Right renal pelvis (tissue), 4 donors: ENCODE measurements around the gene DYRK1A. TPM values are rescaled to one million over a fixed set of nuclear protein-coding genes. Genes with fewer than 3 reads are reported as not detected.

Source experiments
- DNase-seq, 4 donors: peaks; one replicate each; pipeline ENCODE4 v3.0.0-alpha.2; 2013; ENCODE audit warnings: low read depth in 4 of 4, low spot score in 3 of 4, missing footprints in 1 of 4
- polyA plus RNA-seq, 4 donors: library from polyadenylated mRNA; unstranded; fragments of 120-200 nt; gene quantifications; one replicate each; pipeline ENCODE4 v1.2.1, GENCODE V29; 2013; ENCODE audit not compliant: insufficient read length in 4 of 4

Gene DYRK1A
- polyA plus RNA-seq, 4 donors = 60.0 to 77.4 (median 73.2) TPM

DNA sequence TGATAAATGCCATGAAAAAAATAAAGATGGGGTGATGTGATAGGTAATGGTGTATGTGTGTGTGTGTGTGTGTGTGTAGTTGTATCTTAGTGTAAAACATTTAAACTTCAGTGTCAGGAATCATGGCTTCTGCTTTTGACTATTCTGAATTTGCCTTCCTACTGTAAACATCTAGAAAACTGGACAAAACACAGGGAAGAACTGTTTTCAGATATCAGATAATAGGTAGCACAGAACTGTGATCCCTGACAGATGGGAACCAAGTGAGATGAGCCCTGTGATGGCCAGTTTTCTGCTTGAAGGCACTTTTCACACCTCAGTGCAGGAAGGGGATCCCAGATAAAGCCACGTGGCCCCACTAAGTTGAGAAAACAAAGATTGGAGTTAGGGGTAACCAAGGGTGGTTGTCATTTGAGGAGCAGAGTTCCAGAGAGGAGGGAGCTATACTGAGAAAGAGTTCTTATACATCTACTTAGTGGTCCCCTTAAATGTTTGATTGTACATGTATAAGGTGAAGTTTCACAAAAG, 17.3 kb downstream of the DYRK1A start:
- no peak for DNase-seq

DNA sequence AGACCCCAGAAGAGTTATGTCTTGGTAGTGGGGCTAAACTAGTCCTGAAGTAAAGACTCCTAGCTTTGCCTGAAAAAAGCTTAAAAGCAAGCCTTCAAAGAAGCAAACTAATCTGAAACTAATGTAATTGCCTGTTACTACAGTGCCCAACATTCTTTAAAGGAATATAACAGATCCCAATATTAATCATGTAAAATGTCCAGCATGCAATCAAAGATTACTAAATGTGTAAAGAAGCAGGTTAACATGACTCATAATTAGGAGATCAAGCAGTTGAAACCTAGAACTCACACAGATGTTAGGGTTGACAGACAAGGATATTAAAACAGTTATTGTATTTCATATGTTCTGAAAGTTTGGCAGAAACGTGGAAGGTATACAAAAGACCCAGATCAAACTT, 17.8 kb downstream of the DYRK1A start:
- DNase-seq = no peak

DNA sequence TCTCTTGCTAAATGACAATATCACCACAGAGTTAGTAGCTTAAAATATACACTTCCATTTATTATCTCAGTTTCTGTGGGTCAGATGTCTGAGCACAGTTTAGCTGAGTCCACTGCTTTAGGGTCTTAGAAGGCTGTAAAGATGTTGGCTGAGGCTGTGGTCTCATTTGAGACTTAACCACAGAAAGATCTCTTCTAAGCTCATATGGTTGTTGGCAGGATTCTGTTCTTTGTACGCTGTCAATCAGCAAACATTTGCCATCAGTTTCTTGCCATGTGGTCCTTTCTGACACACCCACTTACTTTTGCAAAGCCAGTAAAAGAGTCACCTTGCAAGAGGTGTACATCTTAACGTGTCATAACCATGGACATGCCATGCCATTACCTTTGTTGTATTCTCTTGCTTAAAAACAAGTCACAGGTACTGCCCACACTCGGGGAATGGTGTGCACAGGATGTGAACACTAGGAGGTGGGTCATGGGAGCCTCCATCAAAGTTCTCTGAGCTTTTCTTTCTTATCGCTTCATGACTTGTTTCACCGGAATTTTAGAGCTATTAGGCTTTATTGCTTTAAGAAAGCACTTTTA, 18.7 kb downstream of the DYRK1A start:
- DNase-seq = no peak

DNA sequence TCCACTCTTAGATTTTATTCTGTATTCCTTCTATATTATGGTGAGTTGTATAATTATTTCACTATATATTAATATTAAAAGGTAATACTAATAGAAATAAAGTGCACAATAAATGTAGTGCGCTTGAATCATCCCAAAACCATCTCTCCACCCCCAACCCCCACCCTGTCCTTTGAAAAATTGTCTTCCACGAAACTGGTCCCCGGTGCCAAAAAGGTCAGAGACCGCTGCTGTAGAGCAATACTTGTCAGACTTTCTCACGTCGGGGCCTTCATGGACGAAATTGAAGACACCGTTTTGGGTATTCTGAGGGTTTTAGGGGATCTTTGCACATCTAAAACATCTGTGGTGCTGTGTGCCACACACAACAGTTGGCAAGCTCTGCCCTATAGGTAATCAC, 19.6 kb downstream of the DYRK1A start:
- no peak for DNase-seq

DNA sequence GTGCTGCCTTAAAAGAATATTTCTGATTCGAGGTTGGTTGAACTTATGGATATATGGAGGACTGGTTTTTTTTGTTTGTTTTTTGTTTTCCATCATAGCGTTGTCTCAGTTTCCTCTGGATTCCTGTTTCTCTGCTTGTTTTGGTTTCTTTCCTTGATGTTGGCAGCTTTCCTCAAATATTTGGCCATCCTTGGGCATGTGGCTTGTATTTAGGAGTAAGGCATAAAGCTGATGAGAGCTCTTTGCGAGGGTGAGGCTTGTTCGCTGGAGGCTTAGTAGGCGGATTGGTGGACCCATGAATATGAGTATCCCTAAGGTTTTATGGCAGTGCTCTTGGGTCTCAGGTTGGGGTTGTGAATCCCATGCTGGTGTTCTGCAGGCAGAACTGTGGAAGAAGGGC, 22.9 kb downstream of the DYRK1A start:
- no peak for DNase-seq

DNA sequence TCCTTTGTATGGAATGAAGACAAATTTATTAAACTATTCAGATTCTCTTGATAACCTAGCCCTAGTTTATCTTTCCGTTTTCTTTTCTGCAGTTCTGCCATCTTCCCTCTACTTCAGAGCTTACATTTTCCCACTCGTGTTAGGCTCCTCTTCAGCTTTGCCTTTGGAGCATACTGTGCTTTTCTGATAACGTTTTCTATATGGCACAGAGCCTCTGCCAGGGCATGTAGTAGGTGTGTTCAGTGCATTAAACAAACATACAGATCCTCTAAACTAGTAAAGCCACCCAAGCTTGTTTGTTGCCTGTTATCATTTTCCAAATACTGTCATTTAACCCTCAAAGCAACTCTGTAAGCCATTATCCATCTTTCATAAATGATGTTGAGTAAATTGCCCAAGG, 25.1 kb downstream of the DYRK1A start:
- no peak for DNase-seq

DNA sequence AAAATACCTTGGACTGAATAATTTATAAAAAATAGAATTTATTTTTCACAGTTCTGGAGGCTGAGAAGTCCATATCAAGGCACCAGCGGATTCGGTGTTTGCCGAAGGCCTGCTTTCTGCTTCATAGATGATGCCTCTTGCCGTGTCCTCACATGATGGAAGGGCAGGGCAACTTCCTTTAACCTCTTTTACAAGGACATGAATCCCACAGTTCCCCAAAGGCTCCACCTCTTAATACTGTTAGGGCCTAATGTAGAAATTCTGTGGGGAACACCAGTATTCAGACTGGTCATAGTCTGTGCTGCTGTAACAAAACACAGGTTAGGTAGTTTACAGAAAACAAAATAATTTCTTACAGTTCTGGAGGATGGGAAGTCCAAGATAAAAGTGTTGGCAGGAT, 25.9 kb downstream of the DYRK1A start:
- DNase-seq = no peak

DNA sequence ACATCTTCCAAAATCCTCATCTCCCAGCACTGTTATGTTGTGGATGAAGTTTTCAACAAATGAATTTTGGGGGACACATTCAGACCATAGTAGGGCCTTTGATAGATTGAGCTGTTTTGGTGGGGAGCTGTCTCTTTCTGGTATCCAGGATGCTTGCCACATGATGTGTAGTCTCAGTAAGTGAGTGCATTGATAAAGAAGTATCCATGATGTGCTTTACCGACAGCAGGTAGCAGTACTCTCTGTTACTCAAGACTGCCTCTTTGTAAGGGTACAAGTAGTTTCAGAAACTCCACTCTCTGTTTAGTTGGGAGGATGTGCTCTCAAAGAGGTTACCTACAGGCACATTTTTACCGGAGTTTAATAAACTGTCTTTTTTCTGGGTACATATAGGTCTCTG, 26.5 kb downstream of the DYRK1A start:
- no peak for DNase-seq

DNA sequence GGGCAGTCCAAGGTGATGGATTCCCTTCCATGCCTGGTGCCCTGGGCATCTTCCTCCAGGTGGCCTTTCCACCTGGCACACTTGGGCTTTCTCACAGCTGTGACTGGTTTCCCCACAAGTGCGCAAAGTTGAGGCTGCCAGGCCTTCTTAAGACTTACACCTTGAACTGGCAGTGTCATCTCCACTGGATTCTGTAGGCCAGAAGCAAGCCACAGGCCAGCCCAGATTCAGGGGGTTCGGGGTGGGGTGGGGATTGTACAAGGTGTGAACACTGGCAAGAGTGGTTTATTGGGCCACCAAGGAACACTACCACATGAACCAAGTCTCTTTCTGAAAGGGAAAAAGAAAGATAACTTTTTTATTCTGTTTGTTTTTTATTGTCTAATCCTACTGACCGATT, 27.2 kb downstream of the DYRK1A start:
- no peak for DNase-seq

DNA sequence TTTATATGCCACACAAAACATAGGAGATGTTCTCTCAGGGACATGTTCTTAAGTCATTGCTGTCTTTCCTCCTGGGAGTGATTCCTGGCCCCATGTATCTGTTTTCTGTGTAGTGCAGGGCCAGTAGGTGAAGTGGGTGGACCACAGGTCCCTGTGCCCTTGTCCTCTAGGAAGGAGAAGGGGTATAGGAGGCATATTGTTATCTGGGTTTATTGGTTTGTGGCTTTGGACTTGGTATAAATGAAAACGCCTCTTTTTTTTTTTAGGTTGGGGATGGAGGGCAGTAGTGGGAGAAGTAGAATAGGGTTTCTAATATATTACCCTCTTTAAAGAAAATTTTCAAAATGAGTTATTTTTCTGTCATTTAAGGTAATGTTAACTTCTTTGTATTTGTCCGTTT, 29.4 kb downstream of the DYRK1A start:
- no peak for DNase-seq

DNA sequence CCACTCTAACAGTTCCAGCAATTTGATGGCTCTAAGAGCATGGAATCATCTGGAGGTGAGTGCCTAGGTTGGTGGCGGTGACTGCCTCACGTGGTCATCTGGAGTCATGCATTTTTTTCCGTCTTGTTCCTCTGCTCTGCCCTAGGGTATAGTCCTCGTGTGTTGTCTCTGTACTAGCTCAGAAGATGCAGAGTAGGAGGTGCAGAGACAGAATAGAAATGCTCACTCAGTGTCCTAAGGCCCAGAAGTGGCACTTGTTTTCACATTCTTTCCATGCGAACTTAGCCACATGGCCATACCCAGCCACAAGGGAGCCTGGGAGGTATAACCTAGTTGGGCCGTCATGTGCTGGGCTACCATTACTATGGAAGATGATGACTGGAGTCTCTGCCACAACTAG, 30.3 kb downstream of the DYRK1A start:
- no peak for DNase-seq

DNA sequence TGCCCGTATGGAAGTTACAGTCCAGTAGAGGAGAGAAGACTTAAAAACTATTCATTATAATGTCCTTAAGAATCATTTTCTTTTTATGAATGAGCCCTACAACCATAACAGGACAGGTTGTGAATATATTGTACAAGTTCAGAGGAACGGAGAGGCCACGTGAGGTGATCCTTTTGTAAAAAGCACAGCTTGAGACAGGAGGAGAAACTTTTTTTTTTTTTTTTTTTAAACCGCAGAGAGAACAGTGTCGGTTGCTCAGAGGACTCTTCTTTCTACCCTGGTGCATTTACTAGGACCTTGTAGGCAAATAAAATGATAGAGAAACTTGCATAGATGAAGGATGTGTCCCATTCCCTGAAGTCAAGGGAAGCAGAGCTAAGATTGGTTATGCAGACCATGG, 32.1 kb downstream of the DYRK1A start:
- DNase-seq = no peak

DNA sequence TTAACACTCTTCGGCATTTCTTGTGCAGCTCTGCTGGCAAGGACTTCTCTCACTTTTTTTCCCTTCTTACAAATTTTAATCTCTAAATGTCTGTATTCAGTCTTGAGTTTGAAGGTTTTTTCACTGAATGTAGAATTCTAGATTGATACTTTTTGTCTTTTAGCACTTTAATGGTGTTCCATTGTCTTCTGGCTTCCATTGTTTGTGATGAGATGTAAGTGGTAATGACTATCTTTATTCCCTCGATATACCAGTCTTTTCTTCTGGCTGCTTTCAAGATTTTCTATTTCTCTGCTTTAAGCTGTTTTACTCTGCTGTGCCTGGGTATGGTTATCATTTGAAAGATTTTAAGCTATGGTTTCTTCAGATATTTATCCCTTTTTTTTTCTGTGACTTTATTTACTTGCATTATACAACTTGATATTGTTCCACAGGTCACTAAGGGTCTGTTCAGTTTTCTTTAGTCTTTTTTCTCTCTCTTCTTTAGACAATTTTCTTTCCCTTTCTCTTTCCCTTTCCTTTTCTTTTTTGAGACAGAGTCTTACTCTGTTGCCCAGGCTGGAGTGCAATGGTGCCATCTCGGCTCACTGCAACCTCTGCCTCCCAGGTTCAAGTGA, 35.8 kb downstream of the DYRK1A start:
- no peak for DNase-seq

DNA sequence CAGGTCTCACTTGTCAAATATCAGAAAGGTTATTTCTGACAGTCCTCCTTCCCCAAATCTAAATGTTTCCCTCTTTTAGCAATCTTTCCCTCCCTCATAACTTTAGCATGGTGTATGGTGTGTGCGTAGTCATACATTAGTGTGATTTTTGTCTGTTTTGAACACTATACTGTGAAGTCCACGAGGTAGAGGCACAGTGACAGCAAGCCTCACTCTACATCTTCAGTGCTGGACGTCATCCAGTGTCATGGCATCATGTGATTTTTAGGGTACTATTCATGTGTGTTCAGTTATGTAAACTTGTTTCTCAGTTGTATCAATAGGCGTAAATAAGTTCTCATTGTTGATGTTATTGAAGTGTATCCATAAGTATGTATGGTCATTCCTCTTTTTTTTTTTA, 39.1 kb downstream of the DYRK1A start:
- DNase-seq = no peak

DNA sequence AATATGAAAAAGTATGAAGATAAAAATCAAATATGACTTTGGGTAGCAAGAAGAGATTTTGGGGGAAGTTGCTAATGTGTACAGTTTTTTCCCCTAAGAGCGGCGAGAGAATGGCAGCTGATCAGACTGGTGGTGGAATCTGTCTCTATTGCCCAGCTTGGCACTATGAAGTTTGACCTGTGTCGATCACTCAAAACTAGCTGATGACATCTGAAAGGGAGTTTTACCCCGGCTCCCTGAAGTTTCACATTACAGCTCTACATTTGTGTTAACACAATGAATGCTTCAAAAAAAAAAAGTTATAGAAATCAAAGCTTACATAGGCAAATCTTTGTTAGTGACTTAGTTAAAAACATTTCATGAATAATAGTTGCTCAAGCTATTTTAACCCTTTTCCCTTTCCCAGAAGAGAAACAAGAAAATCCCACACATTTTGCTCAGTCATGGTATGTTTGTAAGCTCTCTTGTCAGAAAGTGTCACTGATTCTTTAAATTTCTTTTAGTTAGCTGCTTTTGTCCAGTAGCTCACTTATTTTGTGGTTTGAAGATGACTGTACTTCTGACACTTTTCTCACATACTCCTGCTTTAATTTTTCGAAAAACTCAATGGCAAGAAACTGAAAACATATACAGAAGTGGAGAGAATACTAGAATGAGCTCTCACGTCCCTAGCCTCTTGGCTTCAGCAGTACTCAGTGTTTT, 41.3 kb downstream of the DYRK1A start:
- no peak for DNase-seq

DNA sequence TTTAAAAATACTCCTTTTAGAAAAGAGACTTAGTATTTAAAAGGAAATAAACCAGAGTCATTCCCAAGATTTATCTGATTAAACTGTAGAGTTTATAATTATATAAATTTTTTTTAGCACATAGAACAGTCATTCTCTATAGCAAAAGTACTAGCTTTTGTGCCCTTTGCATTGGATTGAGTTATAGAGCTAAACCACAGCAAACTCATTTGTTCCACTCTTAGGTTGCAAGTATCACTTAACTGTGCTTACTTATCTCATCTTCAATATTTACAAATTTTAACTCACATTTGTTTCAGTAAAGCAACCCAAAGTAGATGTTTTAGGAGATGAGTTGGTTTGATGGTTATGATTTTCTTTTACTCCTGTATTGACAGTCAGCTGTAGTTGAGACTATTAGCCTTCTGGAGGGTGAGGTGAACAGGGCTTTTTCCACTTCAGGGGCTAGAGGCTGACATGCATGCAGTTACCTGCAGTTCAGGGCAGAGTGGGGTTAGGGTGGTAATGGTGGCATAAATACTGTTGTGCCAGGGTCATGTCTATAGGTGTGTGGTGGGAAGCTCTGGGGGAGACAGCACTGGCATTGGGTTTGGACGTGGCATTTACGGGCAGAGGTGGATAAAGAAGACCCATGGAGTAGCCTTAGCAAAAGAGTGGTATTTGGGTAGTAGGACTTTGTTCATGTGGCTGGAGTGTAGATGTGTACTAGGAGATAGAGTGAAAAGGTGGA, 42.1 kb downstream of the DYRK1A start:
- DNase-seq = no peak

DNA sequence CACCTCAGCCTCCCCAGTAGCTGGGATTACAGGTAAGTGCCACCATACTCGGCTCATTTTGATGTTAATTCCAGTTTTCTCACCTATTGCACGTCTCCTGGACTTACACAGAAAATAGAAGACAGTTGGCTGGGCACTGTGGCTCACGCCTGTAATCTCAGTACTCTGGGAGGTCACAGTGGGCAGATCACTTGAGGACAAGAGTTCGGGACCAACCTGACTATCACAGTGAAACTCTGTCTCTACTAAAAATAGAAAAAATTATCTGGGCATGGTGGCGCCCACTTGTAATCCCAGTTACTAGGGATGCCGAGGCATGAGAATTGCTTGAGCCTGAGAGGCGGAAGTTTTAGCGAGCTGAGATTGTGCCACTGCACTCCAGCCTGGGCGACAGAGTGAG, 44.1 kb downstream of the DYRK1A start:
- no peak for DNase-seq

DNA sequence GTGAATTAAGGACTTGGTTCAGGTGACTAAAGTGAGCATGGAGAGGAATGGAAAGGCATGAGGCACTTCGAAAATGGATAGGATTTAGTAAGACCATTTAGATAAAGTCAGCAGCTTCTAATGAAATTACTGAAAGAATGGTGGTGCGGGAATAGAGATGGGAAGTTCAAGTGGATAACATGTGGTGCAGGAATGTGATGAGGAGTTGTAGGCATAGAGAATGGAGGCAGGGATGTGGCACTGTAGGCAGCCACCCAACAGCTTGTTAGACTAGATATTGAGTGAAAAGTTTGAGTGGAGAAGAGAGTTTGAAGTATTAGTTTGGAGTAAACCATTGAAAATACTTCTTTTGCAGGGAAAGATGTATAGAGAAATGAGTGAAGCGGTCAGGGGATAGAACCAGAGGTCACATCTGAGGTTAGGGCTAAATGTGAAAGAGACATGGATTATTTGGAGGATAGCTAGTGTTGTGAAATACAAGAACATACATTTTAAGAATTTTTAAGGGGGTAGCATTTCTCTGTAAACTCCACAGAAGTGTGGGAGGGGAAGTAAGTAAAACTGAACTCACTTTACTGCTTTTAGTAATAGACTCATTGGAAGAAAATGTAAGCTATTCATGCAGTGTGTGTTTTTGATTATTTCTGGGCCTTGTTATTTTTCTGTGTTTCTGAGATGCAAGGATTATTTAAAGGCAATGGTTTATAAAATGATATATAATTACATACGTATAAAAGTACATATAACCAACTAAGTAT, 46.2 kb downstream of the DYRK1A start:
- DNase-seq = no peak

DNA sequence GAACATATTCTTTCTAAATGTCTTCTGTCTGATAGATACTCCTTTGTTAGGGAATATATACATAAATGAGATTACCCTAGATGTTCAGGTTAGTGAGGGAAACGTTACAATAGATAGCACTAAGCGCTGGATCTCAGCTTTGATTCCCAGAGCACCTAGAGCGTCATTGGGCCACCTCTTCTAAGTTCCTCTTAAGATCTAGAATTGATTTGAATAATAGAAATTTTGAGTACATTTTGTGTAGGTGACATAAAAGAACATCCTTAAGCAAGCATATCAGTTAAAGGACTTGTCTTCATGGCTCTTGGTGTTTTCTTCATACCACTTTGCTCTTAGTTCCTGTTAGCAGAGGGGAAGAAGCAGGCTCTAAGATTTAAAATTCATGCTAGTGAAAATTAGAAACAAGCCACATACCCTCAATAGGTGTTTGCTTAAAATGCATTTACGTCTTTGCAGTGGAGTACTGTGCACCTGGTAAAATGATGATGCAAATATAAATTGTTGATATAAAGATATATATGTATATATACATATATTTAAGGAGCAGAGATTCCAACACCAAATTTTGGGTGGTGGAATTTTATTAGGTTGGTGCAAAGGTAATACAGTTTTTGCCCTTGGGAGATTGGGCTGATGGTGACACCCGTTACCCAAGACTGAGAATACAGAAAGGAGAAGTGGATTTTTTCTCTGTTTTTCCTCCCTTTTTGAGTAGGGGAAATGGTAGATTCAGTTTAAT, 47.1 kb downstream of the DYRK1A start:
- DNase-seq = no peak
